Measurements from ENCODE around the gene PRKAA2. TPM values are rescaled to one million over a fixed set of nuclear protein-coding genes. Genes with fewer than 3 reads are reported as not detected.
"Not testable (repeated sequence)": the region's sequence is repeated elsewhere in the genome, so short reads cannot be mapped to it uniquely, and the experiment has no call there.

The PRKAA2 gene
- total RNA-seq, result 2.1 and 4.0 TPM in 2 replicates

GRCh38 chr1:56644919-56645676 lies at the start of gene PRKAA2:
TSS of gene PRKAA2 (plus strand) at chr1:56645314. CDS start at chr1:56645388, 74 bp downstream.
- DNase-seq (ENCODE audit: low read depth) (no peak), FAIRE-seq (no peak)
- no peak for TF ChIP-seq CTCF (IDR thresholded peaks at IDR 0.05; ENCODE audit: insufficient read depth, low read length, severe bottlenecking)
- H3K36me3 ChIP-seq (ENCODE audit: control insufficient read depth, insufficient read depth, low read length), result no peaks in the 10 kb centered on the region
- peak within 1 kb of the TSS; percentile 54 for H3K4me3 ChIP-seq (ENCODE audit: low read depth, low read length)
- H3K27me3 ChIP-seq (ENCODE audit: control insufficient read depth, insufficient read depth, low read length), result peaks cover 4% of the 10 kb centered on the region

GRCh38 chr1:56595397-56596191 lies 49.5 kb upstream of the PRKAA2 start:
- FAIRE-seq; H3K36me3 ChIP-seq (ENCODE audit: control insufficient read depth, insufficient read depth, low read length); H3K4me3 ChIP-seq (ENCODE audit: low read depth, low read length); DNase-seq (ENCODE audit: low read depth); H3K27me3 ChIP-seq (ENCODE audit: control insufficient read depth, insufficient read depth, low read length): not testable (repeated sequence)

GRCh38 chr1:56610097-56610496 lies 35.0 kb upstream of the PRKAA2 start:
- not testable (repeated sequence) for H3K36me3 ChIP-seq (ENCODE audit: control insufficient read depth, insufficient read depth, low read length); FAIRE-seq; DNase-seq (ENCODE audit: low read depth)

GRCh38 chr1:56610770-56611169 lies 34.3 kb upstream of the PRKAA2 start:
- FAIRE-seq, result not testable (repeated sequence)

More at GRCh38 chr1:56610097-56610496, 35.0 kb upstream of the PRKAA2 start:
- not testable (repeated sequence) for H3K4me3 ChIP-seq (ENCODE audit: low read depth, low read length); H3K27me3 ChIP-seq (ENCODE audit: control insufficient read depth, insufficient read depth, low read length)

GRCh38 chr1:56617141-56617540 lies 28.0 kb upstream of the PRKAA2 start:
- no peak for FAIRE-seq
- no peaks in the 10 kb centered on the region for H3K27me3 ChIP-seq (ENCODE audit: control insufficient read depth, insufficient read depth, low read length)
- H3K36me3 ChIP-seq (ENCODE audit: control insufficient read depth, insufficient read depth, low read length), result no peaks in the 10 kb centered on the region
- TF ChIP-seq CTCF (IDR thresholded peaks at IDR 0.05; ENCODE audit: insufficient read depth, low read length, severe bottlenecking), result no peak
- peak; percentile 71 for DNase-seq (ENCODE audit: low read depth)
- no peak overlapping the region for H3K4me3 ChIP-seq (ENCODE audit: low read depth, low read length)

More at GRCh38 chr1:56610770-56611169, 34.3 kb upstream of the PRKAA2 start:
- H3K27me3 ChIP-seq (ENCODE audit: control insufficient read depth, insufficient read depth, low read length); H3K36me3 ChIP-seq (ENCODE audit: control insufficient read depth, insufficient read depth, low read length); DNase-seq (ENCODE audit: low read depth); H3K4me3 ChIP-seq (ENCODE audit: low read depth, low read length): not testable (repeated sequence)

GRCh38 chr1:56625819-56626440 lies 19.2 kb upstream of the PRKAA2 start:
- H3K4me3 ChIP-seq (ENCODE audit: low read depth, low read length), result no peak overlapping the region
- DNase-seq (ENCODE audit: low read depth) (no peak), FAIRE-seq (no peak)
- no peak for TF ChIP-seq CTCF (IDR thresholded peaks at IDR 0.05; ENCODE audit: insufficient read depth, low read length, severe bottlenecking)
- H3K27me3 ChIP-seq (ENCODE audit: control insufficient read depth, insufficient read depth, low read length), result no peaks in the 10 kb centered on the region
- no peaks in the 10 kb centered on the region for H3K36me3 ChIP-seq (ENCODE audit: control insufficient read depth, insufficient read depth, low read length)

- DNase-seq (ENCODE audit: low read depth), result no peak
- TF ChIP-seq CTCF (IDR thresholded peaks at IDR 0.05; ENCODE audit: insufficient read depth, low read length, severe bottlenecking), result no peak
- Histone ChIP-seq H3K27me3 (ENCODE audit: control insufficient read depth, insufficient read depth, low read length) (no peaks in the 10 kb centered on the region), H3K36me3 (ENCODE audit: control insufficient read depth, insufficient read depth, low read length) (no peaks in the 10 kb centered on the region), H3K4me3 (ENCODE audit: low read depth, low read length) (no peak overlapping the region)
- FAIRE-seq, result no peak
Measured at GRCh38 chr1:56626546-56626945, 18.6 kb upstream of the PRKAA2 start.
